Ishikawa (cell line): Measurements from ENCODE around the gene VPS4B.
A peak's percentile ranks its signal among the peaks of the same experiment; 100 is the strongest.

Experiments
- CEBPB ChIP-seq: IDR thresholded peaks from 2 replicates; pipeline ENCODE4 v1.6.1; 2012
- CREB1 ChIP-seq: IDR thresholded peaks from 2 replicates; pipeline ENCODE4 v1.6.1; 2012; ENCODE audit warnings: low read depth
- EGR1 ChIP-seq: IDR thresholded peaks from 2 replicates; pipeline ENCODE4 v1.6.1; 2012
- EP300 ChIP-seq: IDR thresholded peaks from 2 replicates; pipeline ENCODE4 v1.6.1; 2012; ENCODE audit warnings: borderline replicate concordance
- FOXM1 ChIP-seq: IDR thresholded peaks from 2 replicates; pipeline ENCODE4 v1.6.1; 2012; ENCODE audit warnings: low read depth, borderline replicate concordance
- NFIC ChIP-seq: IDR thresholded peaks from 2 replicates; pipeline ENCODE4 v1.6.1; 2012
- RAD21 ChIP-seq: IDR thresholded peaks from 2 replicates; pipeline ENCODE4 v1.6.1; 2012; ENCODE audit warnings: low read depth
- TAF1 ChIP-seq: IDR thresholded peaks from 2 replicates; pipeline ENCODE4 v1.6.1; 2012; ENCODE audit warnings: low read depth, mild to moderate bottlenecking
- TCF12 ChIP-seq: IDR thresholded peaks from 2 replicates; pipeline ENCODE4 v1.6.1; 2012; ENCODE audit warnings: low read depth
- TEAD4 ChIP-seq: IDR thresholded peaks from 2 replicates; pipeline ENCODE4 v1.6.1; 2012
- YY1 ChIP-seq: IDR thresholded peaks from 2 replicates; pipeline ENCODE4 v1.6.1; 2012; ENCODE audit warnings: low read depth
- ZBTB7A ChIP-seq: IDR thresholded peaks from 2 replicates; pipeline ENCODE4 v1.6.1; 2012; ENCODE audit warnings: low read depth
- TF ChIP-seq, protein P1 (sequence below): IDR thresholded peaks from 2 replicates; pipeline ENCODE4 v1.6.1; 2012
- TF ChIP-seq, protein P2 (sequence below): IDR thresholded peaks from 2 replicates; pipeline ENCODE4 v1.6.1; 2012; ENCODE audit warnings: low read depth, mild to moderate bottlenecking
- TF ChIP-seq, protein P3 (sequence below): IDR thresholded peaks from 2 replicates; pipeline ENCODE4 v1.6.1; 2012

The VPS4B gene

DNA sequence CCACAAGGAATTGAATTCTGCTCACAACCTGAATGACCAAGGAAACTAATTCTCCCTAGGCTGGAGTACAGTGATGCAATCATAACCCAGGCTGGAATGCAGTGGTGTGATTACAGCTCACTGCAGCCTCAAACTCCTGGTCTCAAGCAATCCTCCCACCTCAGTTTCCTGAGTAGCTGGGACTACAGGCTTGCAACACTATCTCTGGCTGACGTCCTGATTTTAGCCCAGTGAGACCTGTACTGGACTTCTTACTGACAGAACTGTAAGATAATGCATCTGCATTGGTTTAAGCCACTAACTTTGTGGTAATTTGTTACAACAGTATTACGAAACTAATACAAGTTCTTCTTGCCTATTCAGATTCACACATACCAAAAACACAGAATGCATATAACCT is 45.7 kb downstream of the VPS4B start:
- TF ChIP-seq TCF12: no peak
- TF ChIP-seq NFIC: no peak
- TF ChIP-seq, protein P1, sequence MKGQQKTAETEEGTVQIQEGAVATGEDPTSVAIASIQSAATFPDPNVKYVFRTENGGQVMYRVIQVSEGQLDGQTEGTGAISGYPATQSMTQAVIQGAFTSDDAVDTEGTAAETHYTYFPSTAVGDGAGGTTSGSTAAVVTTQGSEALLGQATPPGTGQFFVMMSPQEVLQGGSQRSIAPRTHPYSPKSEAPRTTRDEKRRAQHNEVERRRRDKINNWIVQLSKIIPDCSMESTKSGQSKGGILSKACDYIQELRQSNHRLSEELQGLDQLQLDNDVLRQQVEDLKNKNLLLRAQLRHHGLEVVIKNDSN: no peak
- TF ChIP-seq ZBTB7A: no peak
- TF ChIP-seq EP300: no peak
- TF ChIP-seq FOXM1: no peak
- TF ChIP-seq CREB1: no peak
- TF ChIP-seq, protein P2, sequence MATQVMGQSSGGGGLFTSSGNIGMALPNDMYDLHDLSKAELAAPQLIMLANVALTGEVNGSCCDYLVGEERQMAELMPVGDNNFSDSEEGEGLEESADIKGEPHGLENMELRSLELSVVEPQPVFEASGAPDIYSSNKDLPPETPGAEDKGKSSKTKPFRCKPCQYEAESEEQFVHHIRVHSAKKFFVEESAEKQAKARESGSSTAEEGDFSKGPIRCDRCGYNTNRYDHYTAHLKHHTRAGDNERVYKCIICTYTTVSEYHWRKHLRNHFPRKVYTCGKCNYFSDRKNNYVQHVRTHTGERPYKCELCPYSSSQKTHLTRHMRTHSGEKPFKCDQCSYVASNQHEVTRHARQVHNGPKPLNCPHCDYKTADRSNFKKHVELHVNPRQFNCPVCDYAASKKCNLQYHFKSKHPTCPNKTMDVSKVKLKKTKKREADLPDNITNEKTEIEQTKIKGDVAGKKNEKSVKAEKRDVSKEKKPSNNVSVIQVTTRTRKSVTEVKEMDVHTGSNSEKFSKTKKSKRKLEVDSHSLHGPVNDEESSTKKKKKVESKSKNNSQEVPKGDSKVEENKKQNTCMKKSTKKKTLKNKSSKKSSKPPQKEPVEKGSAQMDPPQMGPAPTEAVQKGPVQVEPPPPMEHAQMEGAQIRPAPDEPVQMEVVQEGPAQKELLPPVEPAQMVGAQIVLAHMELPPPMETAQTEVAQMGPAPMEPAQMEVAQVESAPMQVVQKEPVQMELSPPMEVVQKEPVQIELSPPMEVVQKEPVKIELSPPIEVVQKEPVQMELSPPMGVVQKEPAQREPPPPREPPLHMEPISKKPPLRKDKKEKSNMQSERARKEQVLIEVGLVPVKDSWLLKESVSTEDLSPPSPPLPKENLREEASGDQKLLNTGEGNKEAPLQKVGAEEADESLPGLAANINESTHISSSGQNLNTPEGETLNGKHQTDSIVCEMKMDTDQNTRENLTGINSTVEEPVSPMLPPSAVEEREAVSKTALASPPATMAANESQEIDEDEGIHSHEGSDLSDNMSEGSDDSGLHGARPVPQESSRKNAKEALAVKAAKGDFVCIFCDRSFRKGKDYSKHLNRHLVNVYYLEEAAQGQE: no peak

DNA sequence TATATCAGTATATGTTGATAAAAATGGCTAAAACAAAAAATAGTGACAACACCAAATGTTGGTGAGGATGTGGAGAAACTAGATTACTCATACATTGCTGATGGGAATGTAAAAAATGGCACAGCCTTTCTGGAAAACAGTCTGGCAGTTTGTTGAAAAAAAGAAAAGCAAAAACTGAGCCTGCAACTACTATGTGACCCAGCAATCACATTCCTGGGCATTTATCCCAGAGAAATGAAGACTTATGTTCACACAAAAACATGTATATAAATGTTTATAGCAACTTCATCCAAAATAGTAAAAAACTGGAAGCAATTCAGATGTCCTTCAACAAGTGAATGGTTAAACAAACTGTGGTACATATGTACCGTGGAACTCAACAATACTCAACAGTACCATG is 47.7 kb downstream of the VPS4B start:
- TF ChIP-seq, protein P3, sequence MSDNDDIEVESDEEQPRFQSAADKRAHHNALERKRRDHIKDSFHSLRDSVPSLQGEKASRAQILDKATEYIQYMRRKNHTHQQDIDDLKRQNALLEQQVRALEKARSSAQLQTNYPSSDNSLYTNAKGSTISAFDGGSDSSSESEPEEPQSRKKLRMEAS: no peak
- no peak for TF ChIP-seq ZBTB7A

DNA sequence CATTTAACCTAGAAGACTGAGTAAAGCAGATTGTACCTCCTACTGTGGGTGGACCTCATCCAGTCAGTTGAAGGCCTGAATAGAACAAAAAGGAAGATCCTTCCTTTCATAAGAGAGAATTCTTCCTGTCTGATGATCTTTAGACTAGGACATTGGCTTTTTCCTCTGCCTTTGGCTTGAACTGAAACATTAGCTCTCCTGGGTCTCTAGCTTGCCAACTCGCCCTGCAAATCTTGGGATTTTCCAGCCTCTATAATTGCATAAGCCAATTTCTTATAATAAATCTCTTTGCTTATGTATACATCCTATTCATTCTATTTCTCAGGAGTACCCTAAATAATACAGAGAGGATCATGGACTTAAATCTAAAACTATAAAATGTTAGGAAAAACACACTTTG is 49.1 kb downstream of the VPS4B start:
- TF ChIP-seq YY1: no peak
- TF ChIP-seq EP300: no peak
- TF ChIP-seq CREB1: no peak
- TF ChIP-seq EGR1: no peak
- TF ChIP-seq TEAD4: no peak
- TF ChIP-seq, protein P3: no peak
- TF ChIP-seq TCF12: no peak
- no peak for TF ChIP-seq CEBPB
- TF ChIP-seq, protein P2: no peak
- TF ChIP-seq, protein P1: no peak
- TF ChIP-seq RAD21: no peak
- no peak for TF ChIP-seq ZBTB7A
- no peak for TF ChIP-seq TAF1
- no peak for TF ChIP-seq FOXM1
- no peak for TF ChIP-seq NFIC

DNA sequence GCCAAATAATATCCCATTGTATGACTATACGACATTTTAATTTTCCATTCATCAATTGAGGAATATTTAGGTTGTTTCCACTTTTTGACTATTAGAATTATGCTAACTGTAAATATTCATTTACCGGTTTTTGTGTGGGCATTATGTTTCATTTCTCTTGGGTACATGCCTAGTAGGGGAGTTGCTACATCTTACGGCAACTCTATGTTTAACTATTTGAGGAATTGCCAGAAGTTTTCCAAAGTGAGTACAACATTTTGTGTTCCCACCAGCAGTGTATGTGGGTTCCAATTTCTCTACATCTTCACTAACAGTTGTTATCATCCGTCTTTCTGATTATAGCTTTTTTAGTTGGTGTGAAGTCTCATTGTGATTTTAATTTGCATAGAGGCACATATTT is 53.7 kb downstream of the VPS4B start:
- no peak for TF ChIP-seq NFIC
- TF ChIP-seq, protein P2: no peak
- TF ChIP-seq FOXM1: no peak
- no peak for TF ChIP-seq TEAD4

DNA sequence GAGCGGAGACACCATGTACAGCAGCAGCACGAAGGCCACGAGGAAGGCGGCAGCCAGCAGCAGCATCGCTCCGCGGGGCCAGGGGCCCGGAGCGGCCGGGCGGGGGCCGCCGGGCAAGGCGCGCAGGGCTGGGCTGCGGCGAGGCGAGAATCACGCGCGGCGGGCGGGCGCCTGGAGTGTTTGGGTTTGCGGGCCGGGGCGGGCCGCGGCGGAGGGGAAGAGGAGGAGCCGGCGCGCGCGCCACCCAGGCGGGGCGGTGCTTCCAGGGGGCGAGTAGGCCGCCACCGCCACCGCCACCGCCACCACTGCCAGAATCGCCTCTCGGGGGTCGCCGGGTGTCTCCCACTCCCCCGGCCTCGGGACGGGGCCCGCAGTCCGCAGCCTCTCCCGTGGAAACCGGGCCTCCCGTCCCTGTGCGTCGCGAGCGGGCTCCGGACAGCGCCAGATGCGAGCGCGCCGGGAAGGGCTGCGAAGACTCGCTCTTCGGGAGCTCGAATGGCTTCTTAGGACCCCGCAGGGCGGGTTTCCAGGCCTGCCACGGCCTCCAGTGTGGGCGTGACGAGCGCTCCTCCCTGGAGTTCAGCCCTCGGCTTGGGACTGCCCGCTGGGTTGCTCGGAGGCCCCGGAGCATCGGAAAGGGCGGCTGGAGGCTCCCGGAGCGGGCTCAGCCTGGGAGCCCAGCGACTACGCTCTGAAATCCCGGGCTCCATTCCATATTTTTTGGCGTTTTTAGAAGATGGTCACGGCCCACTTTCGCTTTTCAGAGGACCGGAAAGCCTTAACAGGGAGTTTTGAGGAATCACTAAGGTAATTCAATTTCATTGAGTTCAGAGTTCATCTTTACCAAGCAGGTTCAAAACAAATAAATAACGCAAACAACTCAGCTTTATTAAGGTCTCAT is 55.0 kb downstream of the VPS4B start, which contains the start of gene KDSR:
TSS of gene KDSR (minus strand) at position 154 of the 901 bp plus-strand sequence. CDS start at position 66, 88 bp downstream.
- peak; percentile 70; the same call in 1 of the 2 replicates for TF ChIP-seq EGR1
- peak; percentile 86 for TF ChIP-seq ZBTB7A
- TF ChIP-seq, protein P3: peak; percentile 75
- TF ChIP-seq, protein P1: peak; percentile 24; the same call in 1 of the 2 replicates
- TF ChIP-seq NFIC: peak; percentile 59
- TF ChIP-seq TCF12: peak; percentile 66
- TF ChIP-seq RAD21: no peak
- peak; percentile 53; the same call in 1 of the 2 replicates for TF ChIP-seq EP300
- TF ChIP-seq TEAD4: peak; percentile 55
- TF ChIP-seq YY1: peak; percentile 77
- TF ChIP-seq TAF1: peak; percentile 70
- TF ChIP-seq, protein P2: no peak
- TF ChIP-seq FOXM1: 0 out of 2 replicates have a peak, but pooled peaks have one; percentile 38
- TF ChIP-seq CREB1: peak; percentile 47; the same call in 1 of the 2 replicates
- peak; percentile 42; the same call in 1 of the 2 replicates for TF ChIP-seq CEBPB
